Anterior cingulate cortex (tissue), 58 donors: ENCODE results near the gene MARCHF5.
A peak's percentile ranks its signal among the peaks of the same experiment; 100 is the strongest.

Experiments used
- DNase-seq, 58 donors: peaks; one replicate each; lab custom pipeline; 2025; lab: John Stamatoyannopoulos, UW

Gene MARCHF5, protein sequence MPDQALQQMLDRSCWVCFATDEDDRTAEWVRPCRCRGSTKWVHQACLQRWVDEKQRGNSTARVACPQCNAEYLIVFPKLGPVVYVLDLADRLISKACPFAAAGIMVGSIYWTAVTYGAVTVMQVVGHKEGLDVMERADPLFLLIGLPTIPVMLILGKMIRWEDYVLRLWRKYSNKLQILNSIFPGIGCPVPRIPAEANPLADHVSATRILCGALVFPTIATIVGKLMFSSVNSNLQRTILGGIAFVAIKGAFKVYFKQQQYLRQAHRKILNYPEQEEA

DNA sequence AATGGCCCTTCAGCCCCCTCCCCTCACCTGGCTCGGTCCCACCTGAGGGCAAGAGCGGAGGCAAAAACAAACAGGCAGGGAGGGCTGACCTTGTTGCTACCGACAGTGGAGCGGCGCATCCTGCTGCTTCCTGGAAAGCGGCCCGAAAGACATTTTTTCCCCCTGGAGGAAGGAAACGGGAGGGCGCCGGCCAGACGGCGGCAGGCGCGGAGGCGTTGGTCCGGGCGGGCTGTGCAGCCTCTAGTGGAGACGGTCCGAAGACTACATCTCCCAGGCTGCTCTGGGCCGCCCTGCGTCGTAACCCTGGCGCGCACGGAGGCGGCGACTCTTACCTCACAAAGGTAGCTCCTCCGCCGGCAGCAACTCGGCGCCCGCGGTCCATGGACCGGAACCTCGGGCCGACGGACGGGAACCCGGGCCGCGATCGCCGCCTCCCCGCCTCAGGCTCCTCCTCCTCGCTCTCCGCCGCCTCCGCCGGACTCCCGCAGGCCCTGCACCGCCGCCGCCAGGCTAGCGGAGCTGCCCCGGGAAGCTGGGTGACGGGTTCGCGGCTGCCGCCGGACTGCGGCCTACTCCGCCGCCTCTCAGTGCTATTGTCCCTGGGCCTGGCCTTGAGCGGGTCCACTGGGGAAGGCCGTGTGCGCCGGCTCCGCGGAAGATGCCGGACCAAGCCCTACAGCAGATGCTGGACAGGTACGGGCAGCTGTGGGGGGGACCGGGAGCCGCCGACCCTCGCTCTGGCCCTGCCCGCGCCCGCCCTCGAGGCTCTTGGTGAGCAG, at the start of gene MARCHF5, which contains the start of gene CPEB3:
TSS of gene MARCHF5 (plus strand) at position 331 of the 779 bp plus-strand sequence. CDS start at position 659, 328 bp downstream.
TSS of gene CPEB3 (minus strand) at position 242 of the 779 bp plus-strand sequence. CDS start 50,728 bp downstream, outside the sequence.
- DNase-seq = peak; percentile 36 to 96 (median 91)

DNA sequence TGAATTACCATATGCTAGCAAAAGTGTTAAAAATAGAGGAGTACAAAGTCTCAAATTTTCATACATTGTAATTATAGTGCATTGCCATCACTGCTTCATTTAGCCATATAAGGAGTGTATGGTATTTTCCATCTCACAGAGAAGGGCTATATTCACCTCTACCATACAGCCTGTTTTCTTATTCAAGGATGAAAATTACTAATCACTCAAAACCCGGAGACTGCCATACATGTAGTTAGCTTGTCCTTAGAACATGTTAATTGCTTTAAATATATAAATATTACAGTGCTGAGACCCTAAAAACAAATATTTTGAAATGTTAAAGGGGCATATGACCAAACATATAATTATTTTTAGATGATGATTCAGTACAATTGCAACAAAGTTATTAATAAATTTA, 49.5 kb upstream of the MARCHF5 start:
- no peak for DNase-seq

DNA sequence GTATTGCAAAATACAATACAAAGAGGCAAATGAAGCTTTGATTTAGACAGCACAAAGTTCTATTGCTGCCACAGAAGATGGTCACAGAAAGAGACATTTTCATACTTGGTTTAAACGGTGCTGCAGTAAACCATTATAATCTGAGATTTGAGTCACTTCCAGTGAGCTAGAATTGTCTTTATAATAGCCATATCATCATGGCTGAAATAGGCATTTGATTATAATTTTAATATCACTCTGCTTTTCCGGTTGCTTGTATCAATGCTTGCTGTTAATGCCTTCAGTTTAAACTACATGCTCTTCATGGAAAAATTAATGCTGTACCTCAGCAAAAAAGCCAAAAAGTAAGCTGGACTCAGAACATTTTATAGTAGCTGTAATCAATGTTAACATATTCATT, 48.6 kb upstream of the MARCHF5 start:
- DNase-seq = no peak

DNA sequence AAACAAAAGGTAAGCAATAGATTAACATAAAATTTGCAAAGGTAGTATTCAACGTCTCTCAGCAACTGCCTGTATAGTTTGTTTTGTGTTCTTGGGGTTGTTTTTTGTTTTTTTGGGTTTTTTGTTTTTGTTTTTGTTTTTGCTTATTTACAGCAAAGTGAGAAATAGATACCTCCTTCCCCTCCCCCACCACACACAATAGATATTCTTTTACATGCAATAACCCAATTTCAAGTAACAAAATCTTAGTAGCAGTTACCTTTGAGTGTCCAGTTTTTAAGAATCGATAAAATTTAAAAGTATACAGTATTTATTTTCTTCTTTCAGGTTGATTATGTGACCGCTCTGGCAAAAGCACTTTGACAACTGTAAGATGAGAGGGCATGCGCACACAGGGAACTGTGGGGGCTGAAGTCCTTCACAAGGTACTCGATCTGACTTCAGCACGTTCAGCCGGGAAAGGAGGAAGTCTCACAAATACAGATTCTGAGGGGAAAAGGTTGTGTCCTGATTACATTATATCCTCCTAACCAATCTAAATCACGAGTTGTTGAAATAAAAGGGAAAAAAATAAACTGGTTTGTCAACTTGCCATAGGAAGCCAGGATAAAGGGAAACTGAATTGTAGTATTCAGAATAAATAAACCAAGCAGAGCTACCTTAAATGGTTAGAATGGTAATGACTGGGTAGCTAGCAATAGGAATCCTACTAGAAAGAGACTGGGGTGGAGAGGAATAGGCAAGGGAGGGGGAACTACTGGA, 47.9 kb upstream of the MARCHF5 start:
- peak in 57 of 58 donors; percentile 1 to 87 (median 54) for DNase-seq

DNA sequence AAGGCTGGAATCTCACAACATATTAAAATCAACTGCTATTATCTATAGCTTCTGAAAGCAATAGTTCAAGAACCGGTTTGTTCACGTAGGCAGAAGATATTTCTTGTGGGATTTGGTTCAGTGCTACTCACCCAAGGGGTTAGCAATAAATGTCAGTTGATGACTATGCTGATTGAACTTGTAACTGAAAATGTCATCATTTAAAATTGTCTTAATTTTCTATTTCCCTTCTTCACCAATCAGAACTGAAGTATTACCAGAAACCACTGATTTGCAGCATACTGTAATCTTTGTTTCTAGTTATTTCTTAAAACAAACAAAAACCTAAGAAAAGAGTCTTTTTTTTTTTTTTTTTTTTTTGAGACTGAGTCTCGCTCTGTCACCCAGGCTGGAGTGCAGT, 46.2 kb upstream of the MARCHF5 start:
- DNase-seq = no peak

DNA sequence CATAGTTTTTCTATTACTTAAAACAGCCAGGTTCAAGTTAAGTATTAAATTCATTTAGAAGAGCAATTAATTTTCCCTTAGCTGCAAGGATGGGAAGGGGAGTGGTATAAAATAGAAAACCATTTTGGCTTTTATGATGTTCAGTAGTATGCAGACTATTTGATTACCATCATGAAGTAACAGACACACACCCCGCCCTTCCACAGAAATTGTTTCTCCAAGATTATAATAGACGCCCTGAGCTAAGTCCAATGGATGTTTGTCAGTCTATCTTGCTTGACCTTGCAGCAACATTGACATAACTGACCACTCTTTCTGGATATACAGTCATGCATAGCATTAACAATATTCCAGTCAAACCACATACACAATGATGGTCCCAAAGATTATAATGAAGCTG, 42.4 kb upstream of the MARCHF5 start:
- no peak for DNase-seq

DNA sequence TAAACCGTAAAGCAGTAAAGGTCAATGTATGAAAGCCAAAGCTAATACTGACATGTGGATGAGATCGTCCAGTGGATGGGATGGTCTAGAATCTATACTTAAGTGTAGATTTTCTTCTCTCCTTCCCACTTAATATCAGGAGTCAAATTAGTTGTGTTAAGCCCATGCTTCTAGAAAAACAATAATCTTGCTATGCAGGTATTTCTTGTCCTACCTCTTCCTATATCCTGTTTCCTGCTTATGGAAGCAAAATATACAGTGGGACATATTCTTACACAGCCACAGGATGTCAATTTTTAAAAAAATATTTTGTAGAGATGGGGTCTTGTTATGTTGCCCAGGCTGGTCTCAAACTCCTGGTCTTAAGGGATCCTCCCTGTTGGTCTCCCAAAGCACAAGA, 27.6 kb upstream of the MARCHF5 start:
- no peak for DNase-seq

DNA sequence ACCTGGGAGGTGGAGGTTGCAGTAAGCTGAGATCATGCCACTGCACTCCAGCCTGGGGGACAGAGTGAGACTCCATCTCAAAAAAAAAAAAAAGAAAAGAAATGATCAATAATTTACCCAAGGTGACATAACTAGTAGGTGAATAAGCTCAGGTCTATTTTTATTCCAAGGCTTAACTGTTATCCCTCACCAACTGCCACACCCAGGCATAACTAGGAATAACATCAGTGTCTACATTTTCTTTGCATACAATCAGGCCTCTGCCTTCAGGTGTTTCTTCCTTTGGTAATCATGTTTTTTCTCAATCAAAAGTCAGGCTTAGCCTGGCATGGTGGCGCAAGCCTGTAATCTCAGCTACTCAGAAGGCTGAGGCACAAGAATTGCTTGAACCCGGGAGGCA, 26.7 kb upstream of the MARCHF5 start:
- DNase-seq = no peak

DNA sequence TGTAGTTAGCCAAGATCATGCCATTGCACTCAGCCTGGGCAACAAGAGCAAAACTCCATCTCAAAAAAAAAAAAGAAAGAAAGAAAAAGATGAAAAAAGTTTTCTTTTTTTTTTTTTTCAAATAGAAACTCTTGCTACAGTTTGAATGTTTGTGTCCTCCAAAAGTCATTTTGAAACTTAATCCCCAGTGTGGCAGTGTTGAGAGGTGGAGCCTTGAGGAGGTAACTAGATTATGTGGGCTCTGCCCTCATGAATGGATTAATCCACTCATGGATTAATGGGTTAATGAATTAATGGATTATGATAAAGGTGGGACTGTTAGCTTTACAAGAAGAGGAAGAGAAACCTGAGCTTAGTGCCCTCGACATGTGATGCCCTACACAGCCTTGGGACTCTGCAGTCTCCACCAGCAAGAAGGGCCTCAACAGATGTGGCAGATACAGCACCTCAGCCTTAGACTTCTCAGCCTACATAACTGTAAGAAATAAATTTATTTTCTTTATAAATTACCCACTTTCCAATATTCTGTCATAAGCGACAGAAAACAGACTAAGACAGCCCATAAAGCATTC, 25.2 kb upstream of the MARCHF5 start:
- no peak for DNase-seq

DNA sequence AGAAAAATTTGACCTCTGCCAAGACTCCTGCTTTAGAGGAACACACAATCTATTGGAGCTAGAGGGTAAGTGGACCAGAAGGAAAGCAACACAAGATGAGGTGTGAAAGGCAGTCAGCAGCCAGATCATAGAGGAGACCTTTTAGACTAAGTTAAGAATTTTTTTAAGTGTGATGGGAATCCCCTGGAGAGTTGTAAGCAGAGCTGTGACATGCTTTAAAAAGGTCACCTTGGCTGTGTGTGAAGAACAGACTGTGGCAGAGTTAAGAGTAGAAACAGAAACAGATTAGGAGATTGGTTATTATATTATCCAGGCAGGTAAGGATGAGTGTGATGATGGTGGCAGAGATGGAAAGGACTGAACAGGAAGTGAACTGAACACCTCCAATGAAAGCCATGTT, 23.6 kb upstream of the MARCHF5 start:
- no peak for DNase-seq

DNA sequence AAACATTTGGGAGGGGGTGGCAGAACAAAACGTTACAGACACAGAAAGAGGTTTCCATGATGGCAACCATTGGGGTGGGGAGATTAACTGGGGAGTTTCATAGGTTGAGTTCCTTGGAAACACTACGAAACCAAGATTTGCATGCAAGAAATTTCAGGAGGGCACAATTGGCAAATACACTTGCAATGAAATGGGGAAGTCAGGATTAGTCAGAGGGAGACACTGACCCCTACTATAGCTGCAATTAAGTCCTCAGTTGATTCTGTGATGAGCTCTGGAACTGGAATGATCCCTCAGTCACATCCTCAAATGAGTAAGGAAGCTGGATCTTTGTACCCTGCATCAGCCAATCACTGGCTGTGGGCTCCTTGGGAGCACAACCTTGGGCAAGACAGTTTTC, 22.2 kb upstream of the MARCHF5 start:
- DNase-seq = no peak

DNA sequence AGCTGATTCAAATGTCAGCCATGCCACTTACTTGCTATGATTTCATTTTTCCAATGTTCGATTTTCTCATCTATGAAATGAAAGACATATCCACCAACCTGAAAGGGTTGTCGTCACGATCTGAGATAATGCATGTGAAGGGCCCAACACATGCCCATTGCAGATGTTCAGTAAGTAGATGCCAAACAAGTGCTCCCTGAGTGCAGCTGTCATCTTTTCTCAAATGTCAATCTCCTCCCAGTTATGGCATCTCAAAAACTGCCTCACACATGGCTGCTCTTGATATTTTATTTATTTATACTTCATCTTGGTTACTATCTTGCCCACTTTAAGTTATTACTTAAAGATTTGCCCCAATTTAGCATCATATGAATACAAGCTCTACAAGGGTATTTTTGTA, 16.9 kb upstream of the MARCHF5 start:
- no peak for DNase-seq

DNA sequence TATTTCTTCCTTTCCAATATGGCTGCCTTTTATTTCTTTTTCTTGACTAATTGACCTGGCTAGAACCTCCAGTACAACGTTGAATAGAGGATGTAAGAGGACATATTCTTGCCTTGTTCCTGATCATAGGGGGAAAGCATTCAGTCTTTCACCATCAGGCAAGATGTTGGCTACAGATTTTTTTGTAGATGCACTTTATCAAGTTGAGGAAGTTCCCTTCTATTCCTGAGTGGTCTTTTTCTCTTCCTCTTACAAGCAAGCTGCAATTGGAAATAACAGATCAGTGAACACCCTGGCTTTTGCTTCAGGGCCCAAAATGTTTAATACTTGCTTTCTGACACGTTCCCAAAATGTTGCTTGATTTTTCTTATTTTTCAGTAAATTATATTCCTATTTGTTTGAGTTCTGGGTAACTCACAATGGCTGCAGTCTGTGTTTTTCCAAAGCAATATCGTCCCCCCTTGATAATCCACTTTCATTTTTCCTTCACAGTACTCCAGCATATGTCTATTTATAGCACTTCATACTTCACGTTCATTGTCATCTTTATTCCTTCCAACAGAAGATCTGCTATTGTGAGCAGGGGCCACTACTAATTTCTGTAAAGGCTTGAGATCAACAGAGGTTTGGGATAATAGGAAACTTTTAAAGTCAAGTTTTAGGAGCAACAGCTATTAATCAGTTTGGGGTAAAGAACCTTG, 11.8 kb upstream of the MARCHF5 start:
- no peak for DNase-seq

DNA sequence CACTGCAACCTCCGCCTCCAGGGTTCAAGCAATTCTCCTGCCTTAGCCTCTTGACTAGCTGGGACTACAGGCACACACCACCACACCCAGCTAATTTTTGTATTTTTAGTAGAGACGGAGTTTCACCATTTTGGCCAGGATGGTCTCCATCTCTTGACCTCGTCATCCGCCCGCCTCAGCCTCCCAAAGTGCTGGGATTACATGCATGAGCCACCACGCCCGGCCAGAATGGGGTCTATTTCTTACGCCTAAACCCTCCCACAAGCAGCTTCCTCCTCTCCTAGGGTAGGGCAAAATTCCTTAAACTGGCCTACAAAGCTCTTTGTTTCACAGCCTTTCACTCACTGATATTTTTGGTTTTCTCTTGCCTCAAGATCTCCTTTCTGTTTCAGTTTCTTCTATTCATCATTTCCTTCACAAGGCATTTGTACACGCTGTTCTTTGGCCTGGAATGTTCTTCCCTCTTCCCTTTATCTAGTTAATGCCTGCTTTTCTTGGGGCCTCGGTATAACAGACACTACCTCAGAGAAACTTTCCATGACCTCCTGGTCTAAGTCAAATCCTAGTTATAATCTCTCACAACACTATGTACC, 6.8 kb upstream of the MARCHF5 start:
- DNase-seq = peak in 1 of 58 donors; percentile 28

DNA sequence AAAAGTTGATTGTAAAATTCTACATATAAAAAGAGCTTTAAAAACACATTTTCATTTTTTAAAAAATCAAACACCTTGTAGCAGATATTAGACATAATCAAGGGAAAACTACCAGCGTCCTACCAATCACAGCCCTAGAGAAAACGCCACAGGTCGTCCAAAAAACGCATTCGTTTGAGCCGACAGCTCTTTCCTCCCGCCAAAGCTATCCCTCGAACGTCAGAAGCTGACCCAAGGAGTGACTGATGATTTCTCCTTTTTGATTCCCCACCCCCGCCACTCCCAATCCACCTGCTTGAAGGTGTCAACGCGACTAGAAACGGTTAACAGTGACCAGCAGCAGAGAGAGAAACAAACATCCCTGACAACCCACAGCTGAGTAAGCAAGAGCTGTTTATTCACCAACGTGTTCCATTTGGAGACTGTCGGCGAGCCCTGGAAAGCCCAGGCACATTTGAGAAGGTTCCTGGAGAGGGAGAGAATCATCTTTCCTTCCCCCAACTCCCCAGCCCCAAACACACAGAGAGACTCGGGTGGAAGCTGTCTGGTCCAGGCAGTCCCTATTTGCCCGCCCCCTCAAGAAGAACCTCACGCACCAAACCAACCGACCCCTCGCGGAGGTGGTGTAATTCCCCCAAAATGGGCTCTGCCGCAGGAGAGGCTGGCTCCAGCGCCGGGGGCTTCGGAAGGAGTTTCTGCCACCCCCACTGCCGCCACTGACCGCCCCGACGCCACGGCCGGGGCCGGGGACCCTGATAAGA, 711 bp upstream of the MARCHF5 start:
- peak in 41 of 58 donors; percentile 16 to 77 (median 50) for DNase-seq

DNA sequence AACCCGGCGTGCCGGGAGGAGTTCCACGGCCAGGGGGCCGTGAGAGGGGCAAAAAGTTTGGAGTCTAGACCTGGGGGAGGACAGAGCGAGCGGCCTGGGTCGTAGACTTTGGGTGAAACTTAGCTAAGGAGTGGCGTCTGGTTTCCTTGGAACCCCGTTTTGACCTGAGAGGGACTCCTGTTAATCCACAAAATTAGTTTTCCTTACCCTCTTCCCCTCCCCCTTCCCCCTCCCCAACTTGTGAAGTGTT, 574 bp downstream of the MARCHF5 start:
- DNase-seq = peak in 3 of 58 donors; percentile 33 to 40 (median 38)

DNA sequence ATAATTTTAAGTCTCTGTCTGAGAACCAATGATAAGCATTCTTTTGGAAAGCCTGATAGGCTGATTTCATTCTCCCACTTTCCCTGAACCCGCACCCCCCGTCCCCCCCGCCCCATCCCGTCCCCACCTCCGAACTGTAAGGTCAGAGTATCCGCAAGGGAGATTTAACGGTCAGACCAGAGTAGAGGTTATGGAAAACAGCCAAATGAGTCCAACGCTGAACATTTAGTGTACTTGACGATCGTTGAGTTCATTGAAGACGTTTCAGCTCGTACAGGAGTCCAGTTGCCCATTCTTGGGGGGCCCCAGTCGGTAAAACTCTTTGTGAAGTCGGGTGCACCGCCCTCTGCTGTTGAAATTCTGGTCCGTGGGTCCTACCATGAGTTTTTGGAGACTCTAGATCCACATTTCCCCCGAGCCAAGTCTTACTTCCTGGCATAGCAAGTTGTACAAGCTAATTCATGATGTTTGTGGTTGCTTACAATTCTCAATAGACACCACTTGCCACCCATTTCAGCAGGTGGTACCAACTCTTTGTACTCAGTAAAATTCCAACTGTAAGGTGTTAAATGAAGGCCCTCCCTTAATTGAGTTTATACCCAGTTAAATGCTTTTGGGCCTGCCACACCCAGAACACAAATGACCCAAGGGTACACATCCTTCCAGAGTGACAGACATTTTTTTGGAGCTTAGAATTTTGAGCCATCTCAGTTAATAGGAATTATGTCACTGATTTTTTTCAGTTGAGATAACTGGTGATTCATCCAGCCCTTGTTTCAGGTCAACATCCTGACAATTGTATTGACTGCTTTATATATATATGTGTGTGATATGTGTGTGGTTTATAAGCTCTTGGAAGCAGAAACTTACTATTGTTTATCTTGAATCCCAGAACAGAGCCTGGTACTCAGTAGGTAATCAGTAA, 1.2 kb downstream of the MARCHF5 start:
- peak in 36 of 58 donors; percentile 1 to 55 (median 20) for DNase-seq

DNA sequence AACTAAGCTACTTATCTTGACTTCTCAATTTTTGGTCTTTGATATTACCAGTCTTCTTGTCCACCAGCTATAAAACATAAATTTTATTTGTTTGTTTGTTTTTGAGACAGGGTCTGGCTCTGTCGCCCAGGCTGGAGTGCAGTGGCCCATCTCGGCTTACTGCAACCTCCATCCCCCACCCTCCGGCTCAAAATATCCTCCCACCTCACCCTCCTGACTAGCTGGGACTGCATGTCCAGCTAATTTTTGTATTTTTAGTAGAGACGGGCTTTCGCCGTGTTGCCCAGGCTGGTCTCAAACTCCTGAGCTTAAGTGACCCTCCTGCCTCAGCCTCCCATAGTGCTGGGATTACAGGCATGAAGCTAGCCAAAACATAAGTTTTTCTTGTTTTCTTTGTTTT, 7.5 kb downstream of the MARCHF5 start:
- DNase-seq = no peak
